Fibroblast of peridontal ligament (primary cell): ENCODE results near the gene GPANK1.

Experiments
- DNase-seq: peaks from one replicate; pipeline ENCODE4 v3.0.0-alpha.2; 2010; ENCODE audit errors: extremely low read depth

The GPANK1 gene

DNA sequence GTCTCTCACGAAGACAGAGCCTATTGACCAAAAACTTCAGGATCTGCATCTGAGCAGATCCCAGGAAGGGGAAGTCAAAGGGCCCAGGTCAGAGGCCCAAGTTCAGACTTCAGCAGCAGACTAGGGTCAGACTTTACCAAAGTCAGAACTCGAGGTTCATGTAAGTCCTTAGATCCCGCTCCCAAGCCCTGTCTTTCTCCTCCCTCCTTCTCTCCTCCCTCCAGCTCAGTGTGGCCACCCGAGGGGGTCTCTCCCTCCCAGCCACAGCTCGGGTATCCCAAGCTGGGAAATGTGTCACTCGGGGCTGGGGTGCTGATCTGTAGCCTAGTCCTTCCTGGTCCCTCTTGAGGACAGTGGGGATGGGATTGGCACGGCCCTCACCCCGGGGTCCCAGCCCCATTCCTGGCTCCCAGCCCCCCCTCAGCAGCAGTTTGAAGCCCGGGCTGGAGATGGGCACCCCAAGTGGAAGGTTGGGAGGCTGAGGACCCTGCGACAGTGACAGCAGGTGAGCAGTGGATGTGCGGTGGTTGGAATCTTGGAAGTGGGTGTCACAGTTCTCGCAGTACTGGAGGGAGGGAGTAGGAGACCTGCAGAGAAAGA lies 2.6 kb downstream of the GPANK1 start:
- no peak for DNase-seq

GRCh38 chr6:31661262-31662123 lies 3.3 kb downstream of the GPANK1 start:
- no peak for DNase-seq

- peak; percentile 65 for DNase-seq
Observed at GRCh38 chr6:31660381-31661261, 4.2 kb downstream of the GPANK1 start, which contains the start of gene C6orf47. C6orf47 (minus strand) TSS chr6:31660778; CDS start chr6:31659947, 831 bp downstream.

DNA sequence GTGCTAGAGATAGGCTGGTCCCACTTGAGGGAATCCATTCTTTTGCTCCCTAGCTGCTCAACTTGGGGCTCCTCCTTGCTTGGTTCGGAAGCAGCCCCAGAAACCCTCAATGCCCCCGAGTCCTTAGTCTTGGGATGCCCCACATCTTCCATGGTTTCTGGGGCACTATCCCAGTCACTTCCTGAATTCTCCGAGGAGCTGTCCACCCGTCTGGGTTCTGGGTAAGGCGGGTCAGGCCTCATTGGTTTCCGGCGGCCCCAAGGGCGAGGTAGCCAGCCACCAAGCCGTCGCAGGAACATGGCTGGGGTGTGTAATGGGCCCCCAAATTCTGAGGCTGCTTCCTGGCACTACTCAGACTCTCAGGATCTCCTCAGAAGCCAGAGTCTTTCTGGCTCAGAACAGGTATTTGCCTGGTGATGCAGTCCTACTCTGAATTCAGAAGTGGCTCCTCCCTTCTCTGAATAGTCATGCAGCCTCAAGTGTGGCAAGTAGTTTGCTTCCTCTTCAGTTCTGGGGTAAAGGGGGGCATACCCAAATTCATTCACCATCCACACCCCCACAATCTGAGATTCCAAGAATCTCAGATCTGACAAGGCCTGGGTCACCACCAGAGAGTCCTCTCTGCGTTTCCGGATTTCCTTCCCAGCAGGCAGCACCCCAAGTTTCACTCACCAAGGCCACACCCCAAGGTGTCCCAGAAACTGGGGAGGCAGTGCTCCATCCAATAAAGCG lies 5.0 kb downstream of the GPANK1 start:
- peak; percentile 33 for DNase-seq

- no peak for DNase-seq
Observed at GRCh38 chr6:31658983-31659648, 5.7 kb downstream of the GPANK1 start.

GRCh38 chr6:31658158-31658688 lies 6.6 kb downstream of the GPANK1 start:
- DNase-seq = no peak

GRCh38 chr6:31657406-31658157 lies 7.2 kb downstream of the GPANK1 start:
- DNase-seq = no peak

- no peak for DNase-seq
Observed at GRCh38 chr6:31655349-31656237, 9.2 kb downstream of the GPANK1 start, which contains the start of gene APOM. APOM (plus strand) TSS chr6:31655894; CDS start chr6:31655967, 73 bp downstream.

GRCh38 chr6:31654574-31655348 lies 10.0 kb downstream of the GPANK1 start:
- DNase-seq = no peak

- no peak for DNase-seq
Observed at GRCh38 chr6:31652925-31653724, 11.7 kb downstream of the GPANK1 start.

DNA sequence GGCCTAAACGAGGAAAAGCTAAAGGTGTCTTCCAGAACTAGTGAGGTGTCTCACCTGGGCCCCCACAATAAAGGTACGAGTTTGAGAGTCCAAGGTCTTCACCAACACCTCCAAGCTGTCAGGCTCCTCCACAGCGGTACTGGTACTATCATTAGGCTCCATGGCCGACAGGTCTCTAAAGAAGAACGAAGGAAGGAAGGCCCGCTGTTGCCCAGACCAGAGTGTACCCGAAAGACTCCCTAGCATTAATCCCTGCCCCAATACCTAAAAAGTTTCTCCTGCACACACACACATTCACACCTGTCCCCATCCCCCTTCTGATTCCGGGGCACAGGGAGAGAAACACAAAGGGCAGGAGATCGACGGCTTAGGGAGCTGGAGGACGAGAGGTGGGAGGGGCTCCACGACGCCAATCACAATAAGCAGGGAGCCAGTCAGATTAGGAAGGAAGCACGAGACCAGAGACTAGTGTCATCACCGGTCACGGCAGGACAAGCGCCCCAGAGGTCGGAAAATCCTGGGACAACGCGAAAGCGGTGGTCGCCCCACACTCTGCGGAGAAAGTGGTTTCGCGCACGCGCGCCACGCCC lies 13.1 kb downstream of the GPANK1 start:
- DNase-seq = peak; percentile 83

GRCh38 chr6:31645325-31645724 lies 19.5 kb downstream of the GPANK1 start:
- no peak for DNase-seq

- no peak for DNase-seq
Observed at GRCh38 chr6:31643818-31644454, 20.9 kb downstream of the GPANK1 start.

DNA sequence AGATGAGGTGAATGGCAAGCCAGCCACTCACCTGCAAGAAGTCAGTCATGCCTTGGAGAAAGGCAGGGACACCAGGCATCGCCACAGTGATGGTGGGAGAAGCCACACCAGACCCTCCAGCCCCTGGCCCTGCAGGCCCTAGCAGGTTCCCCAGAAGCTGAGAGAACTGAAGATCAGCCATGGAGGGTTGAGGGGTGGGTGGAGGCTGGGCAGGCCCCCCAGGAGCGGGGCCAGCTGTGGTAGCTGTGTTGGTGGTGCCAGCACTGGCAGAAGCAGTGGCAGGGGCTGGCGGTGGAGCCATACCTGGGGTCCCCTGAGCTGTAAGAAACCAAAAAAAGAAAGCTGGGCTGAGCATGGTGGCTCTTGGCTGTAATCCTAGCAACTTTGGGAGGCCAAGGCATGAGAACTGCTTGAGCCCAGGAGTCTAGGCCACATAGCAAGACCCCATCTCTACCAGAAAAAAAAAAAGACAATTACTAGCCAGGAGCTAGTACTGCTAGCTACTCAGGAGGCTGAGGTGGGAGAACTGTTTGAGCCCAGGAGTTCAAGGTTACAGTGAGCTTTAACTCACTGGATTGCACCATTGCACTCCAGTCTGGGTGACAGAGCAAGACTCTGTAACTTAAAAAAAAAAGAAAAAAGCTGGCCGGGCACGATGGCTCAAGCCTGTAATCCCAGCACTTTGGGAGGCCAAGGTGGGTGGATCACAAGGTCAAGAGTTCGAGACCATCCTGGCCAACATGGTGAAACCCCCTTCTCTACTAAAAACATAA lies 21.8 kb downstream of the GPANK1 start:
- DNase-seq = no peak

- DNase-seq = no peak
Observed at GRCh38 chr6:31641370-31641769, 23.4 kb downstream of the GPANK1 start.
